Breast epithelium (tissue), 4 donors: ENCODE results near the gene STXBP4. TPM values are rescaled to one million over a fixed set of nuclear protein-coding genes. Genes with fewer than 3 reads are reported as not detected.

ENCODE experiments used
- DNase-seq, 2 donors: peaks; one replicate each; pipeline ENCODE4 v3.0.0-alpha.2; 2019; ENCODE audit warnings: low spot score in 2 of 2
- H3K27ac ChIP-seq, 2 donors: fragments of 200-600 bp; sonication (generic) in 1 of 2; one replicate each; pipeline ENCODE4 v1.5.1; 2016 to 2019; ENCODE audit warnings: mild to moderate bottlenecking in 1 of 2
- H3K27me3 ChIP-seq, 2 donors: fragments of 200-600 bp; sonication (generic) in 1 of 2; one replicate each; pipeline versions ENCODE4 v1.5.1 to v1.6.0; 2017 to 2019; ENCODE audit warnings: control low read depth in 1 of 2, mild to moderate bottlenecking in 1 of 2
- H3K36me3 ChIP-seq: fragments of 200-600 bp; one replicate; pipeline ENCODE4 v1.5.1; 2019
- H3K4me1 ChIP-seq, 2 donors: fragments of 200-600 bp; sonication (generic); one replicate each; pipeline ENCODE4 v1.5.1; 2016 to 2019; ENCODE audit warnings: control low read depth in 1 of 2
- H3K4me3 ChIP-seq, 3 donors: fragments of 200-600 bp; sonication (generic); 1 replicate in 2 of 3; 2 replicates in 1 of 3; pipeline ENCODE4 v1.5.1; 2016 to 2019; ENCODE audit warnings: mild to moderate bottlenecking in 3 of 3, moderate library complexity in 2 of 3
- H3K9me3 ChIP-seq, 2 donors: fragments of 200-600 bp; sonication (generic) in 1 of 2; one replicate each; pipeline ENCODE4 v1.5.1; 2016 to 2019; ENCODE audit warnings: control low read depth in 1 of 2
- CTCF ChIP-seq, 3 donors: fragments of 450-650 bp; IDR thresholded peaks; one replicate each; pipeline ENCODE4 v1.5.1; 2016 to 2017; ENCODE audit warnings: antibody characterized with exemption in 3 of 3, mild to moderate bottlenecking in 3 of 3, moderate library complexity in 3 of 3
- POLR2A ChIP-seq: fragments of 450-650 bp; IDR thresholded peaks from one replicate; pipeline ENCODE4 v1.6.1; 2016; ENCODE audit warnings: antibody characterized with exemption, mild to moderate bottlenecking, moderate library complexity
- POLR2AphosphoS5 ChIP-seq, 3 donors: sonication (generic); formaldehyde crosslinking; IDR thresholded peaks; one replicate each; pipeline ENCODE4 v1.6.1; 2017; ENCODE audit warnings: antibody characterized with exemption in 3 of 3
- intact Hi-C: fragments of 100-400 bp; cut with DNase I; formaldehyde crosslinking; loops from one replicate; pipeline ENCODE4 v1.15.1; 2023; ENCODE audit warnings: low total_unique reads
- total RNA-seq, 3 donors: library from RNA; depleted of rRNA; stranded (reverse); fragments of >200 nt; gene quantifications; one replicate each; pipeline ENCODE4 v1.1.0, GENCODE V29; 2016

STXBP4 gene
- total RNA-seq, 3 donors from 2014 or later, result 10.4 to 29.2 (median 20.2) TPM

GRCh38 chr17:55056526-55056925, 88.0 kb downstream of the STXBP4 start:
- no peak for DNase-seq
- Histone ChIP-seq H3K4me3 (no peak overlapping the region), H3K9me3 (no peaks in the 10 kb centered on the region), H3K27me3 (no peaks in the 10 kb centered on the region), H3K36me3 (no peaks in the 10 kb centered on the region), H3K4me1 (no peaks in the 10 kb centered on the region), H3K27ac (no peak overlapping the region)
- TF ChIP-seq POLR2A (no peak), CTCF (IDR thresholded peaks at IDR 0.05) (no peak), POLR2AphosphoS5 (IDR thresholded peaks at IDR 0.05) (no peak)
- intact Hi-C loops, result no loop called here

- no peak overlapping the region for H3K4me3 ChIP-seq
- intact Hi-C loops, result no loop called here
- H3K9me3 ChIP-seq, result no peaks in the 10 kb centered on the region
These were observed 88.6 kb downstream of the STXBP4 start for GRCh38 chr17:55057184-55057583.

GRCh38 chr17:55059724-55060123, 91.2 kb downstream of the STXBP4 start:
- H3K4me3 ChIP-seq, result no peak overlapping the region
- no peak overlapping the region for H3K27ac ChIP-seq
- H3K4me1 ChIP-seq, result no peaks in the 10 kb centered on the region
- DNase-seq, result no peak
- intact Hi-C loops, result no loop called here
- H3K9me3 ChIP-seq, result no peaks in the 10 kb centered on the region
- H3K36me3 ChIP-seq, result no peaks in the 10 kb centered on the region
- TF ChIP-seq POLR2AphosphoS5 (IDR thresholded peaks at IDR 0.05), result no peak
- TF ChIP-seq POLR2A, result no peak
- no peak for TF ChIP-seq CTCF (IDR thresholded peaks at IDR 0.05)
- no peaks in the 10 kb centered on the region for H3K27me3 ChIP-seq

More at GRCh38 chr17:55057184-55057583, 88.6 kb downstream of the STXBP4 start:
- H3K27me3 ChIP-seq, result no peaks in the 10 kb centered on the region
- no peaks in the 10 kb centered on the region for H3K4me1 ChIP-seq
- no peaks in the 10 kb centered on the region for H3K36me3 ChIP-seq
- H3K27ac ChIP-seq, result no peak overlapping the region
- TF ChIP-seq POLR2AphosphoS5 (IDR thresholded peaks at IDR 0.05) (no peak), POLR2A (no peak), CTCF (IDR thresholded peaks at IDR 0.05) (no peak)
- DNase-seq, result no peak

- intact Hi-C loops, result no loop called here
- Histone ChIP-seq H3K36me3 (no peaks in the 10 kb centered on the region), H3K4me1 (no peaks in the 10 kb centered on the region), H3K9me3 (no peaks in the 10 kb centered on the region), H3K4me3 (no peak overlapping the region), H3K27ac (no peak overlapping the region), H3K27me3 (no peaks in the 10 kb centered on the region)
- no peak for DNase-seq
- TF ChIP-seq POLR2A (no peak), CTCF (IDR thresholded peaks at IDR 0.05) (no peak), POLR2AphosphoS5 (IDR thresholded peaks at IDR 0.05) (no peak)
These were observed 94.4 kb downstream of the STXBP4 start for GRCh38 chr17:55062921-55063320.

GRCh38 chr17:55063885-55064874, 95.6 kb downstream of the STXBP4 start:
- Histone ChIP-seq H3K9me3 (no peaks in the 10 kb centered on the region), H3K4me1 (no peaks in the 10 kb centered on the region), H3K27me3 (no peaks in the 10 kb centered on the region), H3K27ac (no peak overlapping the region), H3K4me3 (no peak overlapping the region), H3K36me3 (no peaks in the 10 kb centered on the region)
- no peak for DNase-seq
- TF ChIP-seq POLR2AphosphoS5 (IDR thresholded peaks at IDR 0.05) (no peak), CTCF (IDR thresholded peaks at IDR 0.05) (no peak), POLR2A (no peak)
- intact Hi-C loops, result no loop called here
